SIG-M5 treated with dmso at 0.1 percent for 504 hours (cell line): ENCODE data around the gene PRMT5.

Experiments
- DNase-seq: peaks from one replicate; lab custom pipeline; 2025; ENCODE audit not compliant: unreplicated experiment; lab: John Stamatoyannopoulos, UW

PRMT5 gene

DNA sequence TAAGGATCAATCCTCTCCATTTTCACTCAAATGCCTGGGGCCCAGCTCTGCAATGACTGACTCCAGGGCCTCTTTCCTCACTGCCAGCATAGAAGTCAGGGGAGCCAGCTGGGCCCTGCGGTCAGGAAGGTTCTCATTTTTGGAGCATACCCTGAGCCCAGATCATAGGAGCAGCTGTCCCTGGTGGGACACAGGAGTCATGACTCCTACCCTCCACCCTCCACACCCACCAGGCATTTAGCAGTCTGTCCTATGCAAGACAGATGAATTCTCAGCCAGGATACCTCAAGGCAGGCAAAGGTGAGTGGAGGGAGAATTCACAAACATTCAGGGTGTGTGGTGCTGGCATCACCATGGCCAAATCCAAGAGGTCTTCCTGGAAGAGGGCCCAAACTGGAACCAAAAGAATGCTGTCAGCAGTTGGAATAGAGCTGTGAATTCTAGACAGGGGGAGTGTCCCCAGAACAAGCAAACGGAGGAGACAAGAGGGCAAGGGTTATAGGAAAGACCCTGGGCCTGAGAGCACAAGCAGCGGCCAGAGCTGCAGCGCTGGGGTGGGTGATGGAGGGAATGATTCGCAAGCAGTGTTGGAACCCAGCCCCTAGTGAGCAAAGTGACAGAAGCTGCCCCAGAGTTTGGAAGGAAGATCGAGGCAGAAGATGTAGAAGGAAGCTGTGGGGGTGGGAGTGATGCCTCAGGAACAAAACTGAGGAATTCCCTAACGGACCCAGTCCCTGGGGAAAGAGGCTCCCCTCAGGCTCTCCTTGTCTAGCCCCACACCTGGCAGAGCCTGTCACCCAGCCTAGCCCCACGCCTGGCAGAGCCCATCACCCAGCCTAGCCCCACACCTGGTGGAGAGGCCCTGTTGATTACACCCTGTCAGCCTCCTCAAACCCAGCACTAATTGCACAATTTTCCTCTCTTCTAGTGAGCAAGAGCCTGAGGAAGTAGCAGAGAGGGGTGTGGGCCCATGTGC, 50.6 kb downstream of the PRMT5 start:
- no peak for DNase-seq

DNA sequence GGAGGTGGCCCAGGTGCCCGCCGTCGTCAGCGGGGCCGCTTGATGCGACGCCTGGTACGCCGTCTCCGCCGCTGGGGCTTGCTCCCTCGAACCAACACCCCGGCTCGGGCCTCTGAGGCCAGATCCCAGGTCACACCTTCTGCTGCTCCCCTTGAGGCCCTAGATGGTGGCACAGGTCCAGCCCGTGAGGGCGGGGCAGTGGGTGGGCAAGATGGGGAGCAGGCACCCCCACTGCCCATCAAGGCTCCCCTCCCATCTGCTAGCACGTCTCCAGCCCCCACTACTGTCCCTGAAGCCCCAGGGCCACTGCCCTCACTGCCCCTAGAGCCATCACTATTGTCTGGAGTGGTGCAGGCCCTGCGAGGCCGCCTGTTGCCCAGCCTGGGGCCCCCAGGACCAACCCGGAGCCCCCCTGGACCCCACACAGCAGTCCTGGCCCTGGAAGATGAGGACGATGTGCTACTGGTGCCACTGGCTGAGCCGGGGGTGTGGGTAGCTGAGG, 52.1 kb downstream of the PRMT5 start:
- no peak for DNase-seq

DNA sequence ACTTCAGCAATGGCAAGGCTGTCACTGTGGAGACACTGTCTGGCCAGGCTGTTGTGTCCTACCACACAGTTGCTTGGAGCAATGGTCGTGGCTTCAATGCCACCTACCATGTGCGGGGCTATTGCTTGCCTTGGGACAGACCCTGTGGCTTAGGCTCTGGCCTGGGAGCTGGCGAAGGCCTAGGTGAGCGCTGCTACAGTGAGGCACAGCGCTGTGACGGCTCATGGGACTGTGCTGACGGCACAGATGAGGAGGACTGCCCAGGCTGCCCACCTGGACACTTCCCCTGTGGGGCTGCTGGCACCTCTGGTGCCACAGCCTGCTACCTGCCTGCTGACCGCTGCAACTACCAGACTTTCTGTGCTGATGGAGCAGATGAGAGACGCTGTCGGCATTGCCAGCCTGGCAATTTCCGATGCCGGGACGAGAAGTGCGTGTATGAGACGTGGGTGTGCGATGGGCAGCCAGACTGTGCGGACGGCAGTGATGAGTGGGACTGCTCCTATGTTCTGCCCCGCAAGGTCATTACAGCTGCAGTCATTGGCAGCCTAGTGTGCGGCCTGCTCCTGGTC, 53.3 kb downstream of the PRMT5 start:
- no peak for DNase-seq

DNA sequence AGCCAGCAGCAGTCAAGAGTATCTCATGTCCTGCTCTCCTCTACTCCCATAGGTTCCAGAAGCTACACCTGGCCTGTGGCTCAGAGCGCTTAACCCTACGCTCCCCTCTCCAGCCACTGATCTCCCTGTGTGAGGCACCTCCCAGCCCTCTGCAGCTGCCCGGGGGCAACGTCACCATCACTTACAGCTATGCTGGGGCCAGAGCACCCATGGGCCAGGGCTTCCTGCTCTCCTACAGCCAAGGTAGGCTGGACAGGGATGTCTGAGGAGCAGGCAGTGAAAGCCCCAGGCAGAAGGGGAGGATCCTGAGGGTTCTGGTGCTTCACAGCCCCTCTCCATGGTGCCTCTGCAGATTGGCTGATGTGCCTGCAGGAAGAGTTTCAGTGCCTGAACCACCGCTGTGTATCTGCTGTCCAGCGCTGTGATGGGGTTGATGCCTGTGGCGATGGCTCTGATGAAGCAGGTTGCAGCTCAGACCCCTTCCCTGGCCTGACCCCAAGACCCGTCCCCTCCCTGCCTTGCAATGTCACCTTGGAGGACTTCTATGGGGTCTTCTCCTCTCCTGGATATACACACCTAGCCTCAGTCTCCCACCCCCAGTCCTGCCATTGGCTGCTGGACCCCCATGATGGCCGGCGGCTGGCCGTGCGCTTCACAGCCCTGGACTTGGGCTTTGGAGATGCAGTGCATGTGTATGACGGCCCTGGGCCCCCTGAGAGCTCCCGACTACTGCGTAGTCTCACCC, 54.0 kb downstream of the PRMT5 start:
- DNase-seq = no peak

DNA sequence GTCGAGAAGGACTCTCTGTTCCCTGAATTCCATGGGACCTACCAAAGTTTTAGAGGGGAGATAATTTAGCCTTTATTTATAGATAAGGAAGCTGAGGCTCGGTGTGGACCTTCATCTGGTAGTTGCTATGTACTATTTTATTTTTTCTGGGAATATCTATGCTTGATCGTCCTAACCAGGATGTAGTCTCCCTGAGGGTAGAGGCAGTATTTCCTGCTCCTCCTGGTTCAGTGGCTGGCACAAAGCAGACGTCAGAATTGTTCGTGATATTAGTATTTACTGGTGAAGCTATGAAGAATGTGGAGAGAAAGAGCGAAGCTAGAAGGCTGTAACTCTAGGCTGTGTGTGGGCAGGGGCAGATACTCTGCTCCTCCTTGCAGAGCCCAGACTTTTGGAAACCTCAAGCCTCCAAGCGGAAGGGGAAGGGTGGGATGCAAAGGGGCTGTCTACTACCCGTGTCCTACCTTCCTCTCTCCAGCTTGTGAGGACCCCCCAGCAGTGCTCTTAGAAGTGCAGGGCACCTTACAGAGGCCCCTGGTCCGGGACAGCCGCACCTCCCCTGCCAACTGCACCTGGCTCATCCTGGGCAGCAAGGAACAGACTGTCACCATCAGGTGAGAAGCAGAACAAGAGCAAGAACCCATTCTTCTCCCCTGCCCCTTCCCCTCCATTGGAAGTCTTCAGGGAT, 56.2 kb downstream of the PRMT5 start:
- no peak for DNase-seq

DNA sequence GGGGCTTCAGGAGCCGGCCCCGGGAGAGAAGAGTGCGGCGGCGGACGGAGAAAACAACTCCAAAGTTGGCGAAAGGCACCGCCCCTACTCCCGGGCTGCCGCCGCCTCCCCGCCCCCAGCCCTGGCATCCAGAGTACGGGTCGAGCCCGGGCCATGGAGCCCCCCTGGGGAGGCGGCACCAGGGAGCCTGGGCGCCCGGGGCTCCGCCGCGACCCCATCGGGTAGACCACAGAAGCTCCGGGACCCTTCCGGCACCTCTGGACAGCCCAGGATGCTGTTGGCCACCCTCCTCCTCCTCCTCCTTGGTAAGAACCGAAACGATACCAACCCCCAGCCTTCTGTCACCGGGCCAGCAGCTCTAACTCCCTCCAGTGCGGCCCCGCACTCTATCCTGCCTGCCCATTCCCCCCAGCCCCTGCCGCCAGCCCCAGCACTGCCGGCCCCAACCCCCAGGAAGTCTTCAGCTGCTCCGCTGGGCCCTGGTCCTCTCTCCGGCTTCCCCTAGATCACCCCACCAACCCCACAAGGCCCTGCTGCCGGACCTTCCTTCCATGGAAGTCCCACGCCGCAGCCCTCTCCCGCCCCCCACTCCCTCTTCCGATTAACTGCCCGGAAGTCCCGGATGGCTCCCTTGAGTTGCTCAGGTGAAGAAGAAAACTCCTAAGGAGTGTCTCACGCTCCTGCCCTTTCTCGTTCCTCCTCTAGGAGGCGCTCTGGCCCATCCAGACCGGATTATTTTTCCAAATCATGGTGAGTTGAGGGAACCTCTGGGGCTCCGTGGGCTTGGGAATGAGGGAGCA, 56.9 kb downstream of the PRMT5 start:
- DNase-seq = peak; percentile 65

DNA sequence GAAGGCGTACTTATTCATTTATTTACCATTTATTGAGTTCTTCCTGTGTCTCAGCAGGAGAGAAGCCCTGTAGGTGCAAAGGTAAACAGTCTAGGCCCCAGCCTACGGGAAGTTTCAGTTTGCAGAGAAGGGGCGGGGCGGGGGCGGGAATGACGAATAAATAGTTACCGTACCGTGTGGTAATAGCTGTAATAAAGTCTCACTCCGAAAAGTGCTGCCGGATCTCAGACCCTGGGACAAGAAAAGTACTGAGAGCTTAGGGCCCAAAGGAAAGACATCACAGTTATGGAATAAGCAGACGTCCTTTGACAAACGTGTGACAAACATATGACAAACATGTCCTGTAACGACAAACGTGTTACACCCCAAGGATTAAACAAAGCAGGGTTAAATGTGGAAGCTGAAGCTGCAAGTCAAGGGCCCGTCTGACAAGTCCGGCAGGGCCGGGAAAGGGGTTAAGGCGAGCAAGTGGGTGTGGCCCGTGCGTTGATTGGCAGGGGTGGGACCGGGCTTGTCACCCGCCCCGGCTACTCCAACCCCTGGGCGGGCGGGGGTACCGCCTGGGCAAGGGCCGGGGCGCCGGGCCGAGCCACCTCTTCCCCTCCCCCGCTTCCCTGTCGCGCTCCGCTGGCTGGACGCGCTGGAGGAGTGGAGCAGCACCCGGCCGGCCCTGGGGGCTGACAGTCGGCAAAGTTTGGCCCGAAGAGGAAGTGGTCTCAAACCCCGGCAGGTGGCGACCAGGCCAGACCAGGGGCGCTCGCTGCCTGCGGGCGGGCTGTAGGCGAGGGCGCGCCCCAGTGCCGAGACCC, 57.7 kb downstream of the PRMT5 start, which contains the start of gene LRP10:
TSS of gene LRP10 (plus strand) at position 517 of the 809 bp plus-strand sequence. CDS start 564 bp downstream, outside the sequence.
- peak; percentile 86 for DNase-seq

DNA sequence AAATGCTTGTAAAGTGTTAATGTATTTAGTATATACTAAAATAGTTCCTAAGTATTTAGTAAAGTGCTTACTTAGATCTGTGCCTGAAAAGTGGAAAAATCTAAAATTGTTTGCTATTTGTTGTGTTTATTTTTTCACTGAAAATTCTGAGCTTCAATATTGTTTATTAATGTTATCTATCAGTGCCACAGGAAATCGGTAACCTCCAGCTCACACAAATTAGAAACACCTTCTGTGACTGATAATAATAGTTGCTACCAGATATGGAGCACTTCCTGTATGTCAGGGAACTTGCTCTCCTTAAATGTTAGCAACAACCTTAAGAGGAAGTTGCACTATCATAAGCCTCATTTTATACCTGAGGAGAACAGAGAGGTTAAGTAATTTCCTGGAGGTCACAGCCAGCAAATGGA, 58.4 kb downstream of the PRMT5 start:
- peak; percentile 86 for DNase-seq
